HG02588 (cell line): ENCODE results near the gene TNS1.
"Not testable (repeated sequence)": the region's sequence is repeated elsewhere in the genome, so short reads cannot be mapped to it uniquely, and the experiment has no call there.

ENCODE experiments used
- ATAC-seq: cut with Tn5 transposase; IDR thresholded peaks from one replicate; pipeline ENCODE4 v1.9.1; 2021; ENCODE audit warnings: mild to moderate bottlenecking, moderate library complexity; ENCODE audit not compliant: unreplicated experiment

The TNS1 gene

DNA sequence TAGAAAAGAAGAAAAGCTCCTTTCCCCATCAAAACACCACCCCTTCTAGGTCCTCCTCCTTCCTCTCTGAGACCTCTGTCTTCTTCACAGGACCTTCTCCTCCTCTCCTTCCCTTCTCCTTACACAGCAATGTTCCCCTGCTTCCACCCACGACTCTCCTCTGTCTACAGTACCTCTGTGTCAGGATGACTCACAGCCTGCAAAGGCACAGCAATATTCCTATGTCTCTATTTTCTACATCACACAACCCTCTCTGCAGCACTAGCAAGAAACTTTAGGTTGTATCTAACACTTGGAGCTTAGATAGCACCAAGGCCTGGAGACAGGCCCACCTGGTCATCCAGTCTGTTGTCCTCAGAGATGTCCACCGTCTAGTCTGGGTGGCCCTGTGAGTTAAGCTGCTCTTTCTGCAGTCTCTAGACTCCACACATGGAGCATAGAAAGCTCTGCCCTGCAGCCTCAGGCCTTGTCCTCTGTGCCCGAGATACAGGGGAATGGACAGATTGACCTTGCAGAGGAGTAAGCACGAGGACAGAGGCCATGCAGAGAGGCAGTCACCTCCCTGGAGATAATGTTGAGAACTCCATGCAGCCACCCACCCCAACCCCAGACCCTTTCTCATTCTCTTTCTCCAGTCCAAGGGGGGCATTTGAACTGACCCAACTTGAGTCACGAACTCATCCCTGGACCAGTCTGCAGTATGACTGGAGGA, 212.0 kb downstream of the TNS1 start:
- no peak for ATAC-seq

DNA sequence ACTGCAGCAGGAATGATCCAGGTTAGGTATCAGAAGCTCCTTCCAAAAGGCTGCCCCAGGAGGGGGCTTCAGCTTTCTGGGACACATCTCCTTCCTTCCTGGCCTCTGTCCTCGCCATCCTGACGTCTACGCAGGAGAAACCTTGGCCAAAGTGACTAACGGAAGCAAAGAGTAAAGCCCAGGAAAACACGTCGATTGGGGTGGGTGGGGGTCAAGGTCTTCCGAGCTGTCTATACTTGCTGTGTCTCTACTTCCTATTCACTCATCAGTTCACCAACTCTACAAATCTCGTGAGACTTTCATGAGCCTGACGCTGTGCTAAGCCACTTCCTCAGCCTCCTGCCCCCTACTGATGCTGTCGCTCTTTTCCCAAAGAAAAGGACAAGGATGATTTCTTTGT, 212.6 kb downstream of the TNS1 start:
- no peak for ATAC-seq

DNA sequence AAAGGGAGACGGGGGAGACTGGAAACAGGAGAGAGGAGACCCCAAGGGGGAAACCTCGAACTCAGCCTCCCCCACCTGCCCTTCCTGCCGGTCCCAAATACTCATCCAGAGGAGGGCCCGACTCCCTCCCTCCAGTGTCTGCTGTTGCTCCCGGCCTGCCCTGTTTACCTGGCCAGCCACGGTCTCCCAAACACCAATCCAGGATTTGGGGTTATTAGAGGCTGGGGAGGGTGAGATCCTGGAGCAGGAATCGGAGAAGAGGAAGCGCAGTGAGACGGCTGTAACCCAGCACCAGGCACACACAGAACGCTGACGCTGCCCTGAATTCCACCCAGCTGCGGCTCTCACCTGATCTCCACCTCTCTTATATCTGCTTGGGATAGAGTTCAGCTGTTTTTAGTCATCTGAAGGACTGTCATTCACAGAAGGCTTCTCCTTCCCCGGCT, 213.0 kb downstream of the TNS1 start:
- ATAC-seq, result no peak

DNA sequence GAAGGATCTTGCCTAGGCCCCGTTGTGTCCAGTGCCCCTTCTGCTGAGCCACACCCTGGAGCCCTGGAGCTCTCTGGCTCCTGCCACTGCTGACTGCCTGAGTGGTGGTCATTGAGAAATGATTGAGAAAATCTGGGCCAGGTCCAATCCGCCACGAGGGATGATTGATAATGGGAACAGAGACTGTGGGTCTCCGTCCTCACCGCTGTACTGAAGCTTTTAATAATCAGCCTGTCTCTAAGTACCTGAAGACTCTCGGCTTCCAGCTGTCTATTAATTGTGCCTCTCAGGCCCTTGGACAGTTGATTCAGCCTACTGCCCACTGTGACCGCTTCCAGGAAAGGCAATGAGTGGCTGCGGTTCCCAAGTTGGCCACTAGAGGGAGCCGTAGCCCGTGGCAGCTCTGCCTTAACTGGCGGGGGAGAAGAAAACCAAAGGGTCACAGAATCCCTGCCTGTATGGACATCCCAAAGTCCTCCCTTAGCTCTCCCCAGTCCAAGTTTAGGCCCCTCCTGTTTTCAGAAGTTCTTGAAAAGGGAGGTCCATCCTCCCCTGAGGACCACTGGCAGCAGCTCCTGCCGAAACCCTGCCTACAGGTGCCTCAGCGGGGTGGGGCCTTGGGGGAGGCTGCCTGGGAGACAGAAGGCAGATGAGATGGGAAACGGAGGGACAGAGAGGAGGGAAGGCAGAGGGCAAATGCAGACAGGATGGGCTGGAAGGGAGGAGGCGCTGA, 213.6 kb downstream of the TNS1 start:
- no peak for ATAC-seq

DNA sequence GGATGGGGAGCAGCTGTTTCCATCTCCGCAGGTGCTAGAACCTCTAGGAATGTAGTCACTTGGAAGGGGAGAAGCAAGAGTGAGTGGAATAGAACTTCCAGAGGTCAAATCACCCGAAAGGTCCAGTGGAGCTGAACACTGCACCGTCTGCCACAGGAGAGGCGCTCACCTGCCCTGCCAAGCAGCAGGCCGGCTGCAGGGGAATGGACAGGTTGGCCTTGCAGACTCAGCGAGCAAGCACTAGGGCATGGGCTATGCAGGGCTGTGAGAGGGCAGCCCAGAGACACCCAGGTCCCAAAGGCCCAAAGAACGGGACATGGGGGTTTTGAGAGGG, 214.2 kb downstream of the TNS1 start:
- no peak for ATAC-seq

DNA sequence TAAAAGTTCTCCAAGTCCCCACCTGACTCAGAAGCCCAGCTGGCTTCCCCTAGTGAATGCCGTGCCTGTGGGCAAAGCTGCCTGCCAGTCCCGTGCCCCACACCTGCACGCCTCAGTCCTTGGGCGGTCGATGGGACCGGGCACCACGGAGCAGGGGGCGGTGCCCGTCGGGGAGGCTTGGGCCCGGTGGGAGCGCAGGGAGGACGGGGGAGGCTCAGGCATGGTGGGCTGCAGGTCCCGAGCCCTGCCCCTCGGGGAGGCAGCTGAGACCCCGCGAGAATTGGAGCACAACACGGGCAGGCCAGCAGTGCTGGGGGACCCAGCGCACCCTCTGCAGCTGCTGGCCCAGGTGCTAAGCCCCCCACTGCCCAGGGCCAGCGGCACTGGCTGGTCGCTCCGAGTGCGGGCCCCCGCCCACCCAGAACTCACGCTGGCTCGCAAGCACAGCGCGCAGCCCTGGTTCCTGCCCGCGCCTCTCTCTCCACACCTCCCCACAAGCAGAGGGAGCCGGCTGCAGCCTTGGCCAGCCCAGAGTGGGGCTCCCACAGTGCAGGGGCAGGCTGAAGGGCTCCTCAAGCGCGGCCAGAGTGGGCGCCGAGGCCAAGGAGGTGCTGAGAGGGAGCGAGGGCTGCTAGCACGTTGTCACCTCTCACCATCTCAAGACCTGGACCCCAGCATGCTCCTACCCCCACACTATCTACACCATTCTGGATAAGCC, 215.5 kb downstream of the TNS1 start:
- ATAC-seq, result no peak

DNA sequence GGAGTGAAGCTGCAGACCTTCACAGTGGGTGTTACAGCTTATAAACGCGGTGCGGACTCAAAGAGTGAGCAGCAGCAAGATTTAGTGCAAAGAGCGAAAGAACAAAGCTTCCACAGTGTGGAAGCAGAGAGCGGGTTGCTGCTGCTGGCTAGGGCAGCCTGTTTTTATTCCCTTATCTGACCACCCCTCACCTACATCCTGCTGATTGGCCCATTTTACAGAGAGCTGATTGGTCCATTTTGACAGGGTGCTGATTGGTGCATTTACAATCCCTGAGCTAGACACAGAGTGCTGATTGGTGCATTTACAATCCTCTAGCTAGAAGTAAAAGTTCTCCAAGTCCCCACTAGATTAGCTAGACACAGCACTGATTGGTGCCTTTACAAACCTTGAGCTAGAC, 216.2 kb downstream of the TNS1 start:
- ATAC-seq, result not testable (repeated sequence)

DNA sequence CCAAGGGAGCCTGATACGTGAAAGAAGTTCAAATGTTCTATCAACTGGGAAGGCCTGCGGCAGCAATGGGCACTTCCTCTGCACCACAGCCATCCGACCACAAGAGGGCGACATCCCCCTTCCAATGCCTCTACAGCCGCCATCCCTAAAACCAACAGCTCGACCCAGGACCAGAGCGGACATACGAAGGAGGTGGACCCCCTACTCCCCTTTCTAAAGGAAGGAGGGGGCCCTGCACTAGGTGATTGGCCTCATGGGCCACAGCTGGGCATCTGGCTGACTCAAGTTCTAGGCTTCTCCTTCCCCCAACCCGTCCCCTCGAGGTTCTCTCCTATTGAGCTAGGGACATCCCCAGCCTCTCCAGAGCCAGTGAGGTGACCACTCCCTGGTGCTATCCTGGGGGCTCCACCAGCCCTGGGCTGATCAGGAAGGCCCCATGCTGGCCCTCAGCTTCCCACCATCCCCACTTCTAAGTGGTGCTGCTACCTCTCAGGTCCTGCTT, 217.2 kb downstream of the TNS1 start:
- ATAC-seq, result peak; percentile 73

DNA sequence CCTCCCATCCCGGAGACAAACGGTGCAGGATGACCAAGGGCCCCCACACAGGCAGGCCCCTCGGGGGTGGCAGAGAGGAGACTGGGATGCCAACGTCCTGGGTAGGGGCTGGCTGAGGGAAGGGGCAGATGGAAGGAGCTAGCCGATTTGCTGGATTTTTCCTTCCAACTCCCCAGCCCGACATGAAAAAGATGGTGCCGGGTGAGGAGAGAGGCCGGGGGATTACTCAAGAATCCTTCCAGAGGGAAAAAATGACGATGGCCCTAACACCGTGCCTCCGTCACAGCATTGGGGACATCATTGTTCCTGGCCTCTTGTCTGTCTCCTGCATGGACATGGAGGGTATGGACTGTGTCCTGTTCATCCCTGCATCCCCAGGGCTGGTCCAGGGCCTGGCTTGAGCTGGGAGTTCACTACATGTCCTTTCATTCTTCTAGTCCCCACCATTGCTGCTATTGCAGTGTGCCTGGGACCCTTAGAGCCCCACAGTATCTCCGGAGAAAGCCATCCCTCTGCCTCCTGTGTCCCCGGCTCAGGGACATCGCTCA, 217.7 kb downstream of the TNS1 start:
- no peak for ATAC-seq

DNA sequence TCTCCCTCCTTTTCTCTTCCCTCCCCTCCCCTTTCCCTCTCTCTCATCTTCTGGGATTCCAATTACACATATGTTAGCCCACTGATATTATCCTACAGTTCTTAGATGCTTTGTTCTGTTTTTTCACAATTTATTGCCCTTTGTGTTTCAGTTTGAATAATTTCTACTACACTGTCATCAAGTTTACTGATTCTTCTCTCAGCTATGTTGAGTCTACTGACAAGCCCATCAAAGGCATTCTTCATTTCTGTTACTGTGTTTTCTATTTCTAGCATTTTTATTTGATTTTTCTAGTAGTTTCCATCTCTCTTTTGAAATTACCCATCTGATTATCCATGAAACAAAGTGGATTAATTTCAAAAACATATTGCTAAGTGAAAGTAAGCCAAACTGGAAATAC, 219.6 kb downstream of the TNS1 start:
- ATAC-seq, result no peak

DNA sequence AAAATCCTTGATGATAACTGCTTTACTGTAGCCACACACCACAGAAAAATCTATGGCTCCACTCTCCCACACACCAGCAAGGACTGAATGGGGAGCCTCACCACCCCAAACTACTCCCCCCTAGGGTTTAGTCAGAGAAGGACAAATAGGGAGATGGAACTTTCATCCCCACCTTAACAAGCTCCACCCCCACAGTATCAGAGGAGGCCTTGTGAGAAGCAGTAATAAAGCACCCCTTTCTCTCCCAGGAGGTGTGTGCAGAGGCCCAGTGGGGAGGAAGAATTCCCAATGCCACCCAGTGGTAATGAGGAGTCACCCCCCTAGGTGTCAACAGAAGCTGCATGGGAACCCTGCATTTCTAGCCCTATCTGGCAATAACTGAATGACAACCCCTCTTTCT, 224.9 kb downstream of the TNS1 start:
- no peak for ATAC-seq

DNA sequence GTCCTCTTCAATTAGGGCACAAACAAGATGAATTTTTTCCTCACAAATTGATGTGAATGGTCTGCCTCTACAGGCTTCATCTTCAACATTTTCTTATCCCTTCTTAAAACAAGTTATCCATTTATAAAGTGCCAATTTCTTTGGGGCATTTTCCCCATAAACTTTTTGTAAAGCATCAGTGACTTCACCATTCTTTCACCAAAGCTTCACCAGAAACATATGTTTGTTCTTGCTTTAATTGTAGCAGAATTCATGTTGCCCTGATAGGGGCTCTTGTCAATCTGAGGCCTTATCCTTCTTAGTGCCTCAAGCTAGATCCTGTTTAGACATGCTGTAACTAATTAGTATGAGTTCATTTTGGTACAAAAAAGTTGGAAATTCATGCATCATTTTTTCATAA, 226.2 kb downstream of the TNS1 start:
- ATAC-seq, result no peak

DNA sequence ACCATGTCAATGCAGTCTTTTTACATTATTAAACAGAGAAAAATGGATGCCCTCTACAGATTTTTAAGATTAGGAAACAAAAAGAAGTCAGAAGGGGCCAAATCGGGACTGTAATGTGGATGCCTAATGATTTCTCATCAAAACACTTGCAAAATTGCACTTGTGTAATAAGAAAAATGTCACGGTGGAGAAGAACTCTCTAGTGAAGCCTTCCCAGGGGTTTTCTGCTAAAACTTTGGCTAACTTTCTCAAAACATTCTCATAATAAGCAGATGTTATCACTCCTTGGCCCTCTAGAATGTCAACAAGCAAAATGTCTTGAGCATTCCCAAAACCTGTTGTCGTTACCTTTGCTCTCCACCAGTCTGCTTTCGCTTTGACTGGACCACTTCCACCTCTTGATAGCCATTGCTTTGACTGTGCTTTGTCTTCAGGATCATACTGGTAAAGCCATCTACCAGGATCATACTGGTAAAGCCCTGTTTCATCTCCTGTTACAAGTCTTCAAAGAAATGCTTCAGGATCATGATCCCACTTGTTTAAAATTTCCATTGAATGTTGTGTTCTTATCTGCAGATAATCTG, 226.8 kb downstream of the TNS1 start:
- no peak for ATAC-seq

DNA sequence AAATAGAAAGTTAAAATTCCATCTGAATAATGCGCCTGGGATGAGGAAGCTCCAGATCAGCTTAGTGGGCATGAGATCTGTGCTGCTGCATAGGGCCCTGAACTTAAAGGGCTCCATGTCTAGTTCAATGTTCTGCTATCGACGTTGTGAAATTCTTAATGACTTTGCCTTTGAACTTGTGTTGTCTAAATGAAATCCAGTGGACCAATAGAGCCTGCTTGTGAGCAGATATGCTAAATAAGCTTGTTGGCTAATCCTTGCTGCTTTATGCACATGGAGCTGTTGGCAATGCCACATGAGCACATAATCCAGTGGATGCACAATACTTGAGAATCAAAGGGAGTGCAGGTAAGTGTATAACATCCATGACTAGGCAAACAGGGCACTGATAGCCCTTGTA, 228.6 kb downstream of the TNS1 start:
- ATAC-seq, result no peak

DNA sequence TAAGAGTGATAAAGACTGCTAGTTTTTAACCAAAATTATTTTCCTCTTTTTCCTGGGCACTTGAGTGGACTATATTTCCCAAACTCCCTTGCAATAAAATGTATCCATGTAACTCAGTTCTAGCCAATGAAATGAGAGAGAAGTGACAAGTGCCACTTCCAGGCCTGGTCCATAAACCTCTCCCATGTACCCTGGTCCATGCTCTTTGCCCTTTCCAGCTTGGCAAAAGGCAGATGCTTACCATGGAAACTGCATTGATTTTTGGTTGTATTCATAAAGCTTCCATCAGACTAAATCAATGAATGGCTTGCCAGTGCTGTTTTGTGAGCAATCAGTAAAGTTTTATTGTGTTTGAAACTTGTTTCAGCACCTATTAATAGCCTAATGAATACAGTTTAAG, 229.3 kb downstream of the TNS1 start:
- ATAC-seq, result no peak

DNA sequence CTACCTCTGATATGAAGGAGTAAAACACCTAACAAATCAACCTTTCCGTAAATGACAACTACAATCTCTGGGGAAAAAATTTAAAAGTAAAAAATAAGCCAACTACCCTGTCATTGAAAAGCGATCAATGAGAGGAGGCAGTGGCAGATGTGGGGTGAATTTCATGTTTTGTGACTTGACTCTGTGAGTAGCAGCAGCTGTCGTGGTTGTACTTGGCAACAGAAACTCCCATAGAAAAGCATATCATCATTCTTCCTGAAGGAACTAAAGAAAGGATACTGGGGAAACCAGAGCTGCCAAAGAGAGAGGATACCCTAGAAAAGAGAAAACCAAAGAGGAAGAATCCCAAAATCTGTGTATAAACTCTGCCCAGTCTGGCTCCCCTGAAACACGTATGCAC, 236.4 kb downstream of the TNS1 start:
- no peak for ATAC-seq

DNA sequence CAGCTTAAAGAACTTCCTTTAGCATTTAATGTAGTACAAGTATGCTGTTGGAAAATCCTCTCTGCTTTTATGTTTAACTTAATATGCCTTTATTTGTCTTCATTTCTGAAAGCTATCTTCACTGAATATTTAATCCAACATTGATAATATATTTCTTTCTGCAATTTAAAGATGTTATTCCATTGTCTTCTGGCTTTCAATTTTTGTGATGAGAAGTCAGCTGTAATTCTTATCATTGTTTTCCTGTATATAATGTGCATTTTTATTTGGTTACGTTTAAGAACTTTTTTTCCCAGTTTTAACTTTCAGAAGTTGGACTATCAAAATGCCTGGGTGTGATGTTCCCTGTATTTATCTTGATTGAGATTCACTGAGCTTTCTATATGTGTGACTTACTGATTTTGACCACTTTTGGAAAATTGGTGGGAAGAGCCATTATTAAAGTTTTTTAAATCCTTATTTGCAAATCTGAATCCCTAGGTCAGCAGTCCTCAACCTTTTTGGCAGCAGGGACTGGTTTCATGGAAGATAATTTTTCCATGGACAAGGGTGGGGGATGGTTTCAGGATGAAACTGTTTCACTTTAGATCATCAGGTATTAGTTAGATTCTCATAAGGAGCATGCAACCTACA, 241.0 kb downstream of the TNS1 start:
- no peak for ATAC-seq

DNA sequence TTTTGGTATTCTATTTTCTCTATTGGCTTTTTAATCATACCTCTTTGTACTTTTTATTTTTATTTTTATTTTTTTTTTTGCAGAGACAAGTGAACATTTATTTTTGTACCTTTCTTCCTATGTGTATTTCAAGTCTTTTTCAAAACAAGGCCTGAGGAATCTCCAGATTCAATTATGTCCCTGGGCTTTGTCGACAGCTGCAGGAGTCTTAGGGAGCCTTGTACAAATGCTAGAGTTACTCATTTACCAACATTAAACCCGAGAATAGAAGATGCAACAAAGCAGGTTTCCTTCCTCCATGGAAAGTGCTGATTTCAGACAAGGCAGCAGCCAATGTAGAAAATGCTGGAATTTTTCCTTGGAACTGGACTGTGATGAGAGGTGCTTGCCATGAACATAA, 242.8 kb downstream of the TNS1 start:
- ATAC-seq, result no peak

DNA sequence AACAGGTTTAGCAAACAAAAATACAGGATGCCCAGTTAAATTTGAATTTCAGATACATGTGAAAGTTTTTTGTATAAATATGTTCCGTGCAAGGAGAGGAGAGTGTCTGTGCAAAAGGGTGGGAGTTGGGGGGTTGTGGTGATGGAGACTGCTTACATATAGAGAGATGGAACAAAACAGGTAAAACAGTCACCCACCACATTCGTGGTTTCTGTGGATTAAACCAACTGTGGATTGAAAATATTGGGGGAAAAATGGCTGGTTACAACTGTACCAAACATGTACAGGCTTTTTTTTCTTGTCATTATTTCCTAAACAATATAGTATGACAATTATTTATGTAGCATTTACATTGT, 245.7 kb downstream of the TNS1 start:
- no peak for ATAC-seq

DNA sequence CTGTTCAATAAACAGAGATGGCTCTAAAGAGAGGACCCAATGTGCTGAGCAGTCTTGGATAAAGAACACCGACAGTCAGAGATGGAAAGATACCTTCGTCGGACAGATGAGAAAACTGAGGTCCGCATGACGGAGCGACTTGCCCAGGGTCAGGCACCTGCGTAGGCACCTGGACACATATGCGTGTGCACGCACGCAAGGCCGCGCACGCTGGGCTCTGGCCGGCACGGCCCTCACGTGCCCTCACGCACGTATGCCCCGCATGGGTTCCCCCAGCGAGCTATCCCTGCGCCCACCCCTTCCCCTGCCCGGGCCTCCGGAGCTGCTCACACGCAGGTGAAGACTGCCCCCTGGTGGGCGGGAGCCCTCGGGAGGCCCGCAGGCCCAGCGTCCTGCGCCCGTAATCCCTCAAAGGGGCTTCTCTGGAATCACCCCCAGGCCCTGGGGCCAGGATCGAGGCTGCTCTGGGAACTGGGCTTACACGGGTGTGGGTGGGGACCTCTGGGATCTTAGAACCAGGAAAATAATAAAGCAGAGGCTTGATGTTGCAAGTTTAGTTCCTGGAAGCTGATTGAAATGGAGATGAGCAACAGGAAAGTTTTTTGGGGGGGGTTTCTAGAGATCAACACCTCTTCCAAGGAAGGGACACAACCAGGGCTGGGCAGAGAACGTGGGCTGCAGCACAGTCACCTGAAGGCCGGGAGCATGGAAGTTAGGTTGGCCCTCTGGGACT, 246.3 kb downstream of the TNS1 start:
- ATAC-seq, result no peak
